Calu3 (cell line): ENCODE results near the gene PPP6R1. TPM values are rescaled to one million over a fixed set of nuclear protein-coding genes. Genes with fewer than 3 reads are reported as not detected.

ENCODE experiments used
- BruUV-seq: library from RNA; stranded (reverse); fragments of 400-500 nt; replicated peaks from 2 replicates; lab custom pipeline; 2021; lab: Mats Ljungman, UMichigan
- CTCF ChIA-PET: fragments of 300-600 bp; sonication (Branson Sonifier 250); formaldehyde crosslinking; loops from one replicate; lab custom pipeline; 2022; ENCODE audit warnings: antibody characterized with exemption; lab: Charles Lee
- DNase-seq: peaks from one replicate; pipeline ENCODE4 v3.0.0; 2022
- H3K27ac Mint-ChIP-seq: one replicate; pipeline ENCODE4 v1.8.0; 2022; ENCODE audit warnings: mixed read lengths; ENCODE audit not compliant: unreplicated experiment
- H3K27me3 Mint-ChIP-seq: one replicate; pipeline ENCODE4 v1.8.0; 2022; ENCODE audit warnings: mixed read lengths; ENCODE audit not compliant: unreplicated experiment
- H3K36me3 Mint-ChIP-seq: one replicate; pipeline ENCODE4 v1.8.0; 2022; ENCODE audit warnings: mild to moderate bottlenecking, moderate library complexity, mixed read lengths; ENCODE audit not compliant: insufficient read depth, unreplicated experiment
- H3K4me1 Mint-ChIP-seq: one replicate; pipeline ENCODE4 v1.8.0; 2022; ENCODE audit warnings: mild to moderate bottlenecking, low read depth, mixed read lengths; ENCODE audit not compliant: unreplicated experiment
- H3K4me3 Mint-ChIP-seq: one replicate; pipeline ENCODE4 v1.8.0; 2022; ENCODE audit warnings: mild to moderate bottlenecking, low read depth, moderate library complexity, mixed read lengths; ENCODE audit not compliant: unreplicated experiment
- H3K9me3 Mint-ChIP-seq: one replicate; pipeline ENCODE4 v1.8.0; 2022; ENCODE audit warnings: low read depth, mixed read lengths; ENCODE audit not compliant: unreplicated experiment
- intact Hi-C: fragments of 100-400 bp; cut with micrococcal nuclease; formaldehyde crosslinking; loops from one replicate; pipeline ENCODE4 v1.10.0; 2022; ENCODE audit not compliant: unreplicated experiment
- total RNA-seq: library from RNA; stranded (reverse); gene quantifications from 2 replicates; pipeline ENCODE4 v1.2.3, GENCODE V29; 2022
- TF ChIP-seq, protein P1 (sequence below): fragments of 200-600 bp; IDR thresholded peaks from one replicate; pipeline ENCODE4 v1.8.0; 2022; ENCODE audit warnings: antibody characterized with exemption; ENCODE audit not compliant: unreplicated experiment

PPP6R1 gene
- total RNA-seq, 1 experiment from 2014 or later = 126 TPM

DNA sequence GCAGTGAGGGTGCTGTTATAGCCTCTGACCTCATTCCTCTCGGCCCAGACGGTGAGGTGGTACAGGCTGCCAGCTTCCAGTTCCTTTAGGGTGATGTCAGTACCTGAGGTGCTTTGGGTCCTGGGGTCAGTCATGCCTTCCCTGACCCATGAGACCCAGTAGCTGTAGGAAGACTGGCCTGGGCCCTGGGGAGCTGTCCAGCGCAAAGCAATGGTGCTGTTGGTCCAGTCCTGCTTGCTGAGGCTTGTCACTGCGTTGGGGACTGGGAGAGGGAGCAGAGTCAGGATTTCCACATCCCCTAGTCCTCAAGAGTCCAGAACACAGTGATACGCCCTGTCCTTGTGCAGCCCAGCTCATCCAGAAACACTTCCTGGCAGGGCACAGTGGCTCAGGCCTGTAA lies 60.2 kb downstream of the PPP6R1 start:
- H3K9me3 Mint-ChIP-seq = no peaks in the 10 kb centered on the region
- H3K4me3 Mint-ChIP-seq = no peak overlapping the region
- H3K36me3 Mint-ChIP-seq = peaks cover 14% of the 10 kb centered on the region
- no peaks in the 10 kb centered on the region for H3K27me3 Mint-ChIP-seq
- intact Hi-C loops = no loop called here
- DNase-seq = no peak
- no peak overlapping the region for H3K27ac Mint-ChIP-seq
- BruUV-seq = no TSS peak
- CTCF ChIA-PET = no interaction called here
- TF ChIP-seq, protein P1, sequence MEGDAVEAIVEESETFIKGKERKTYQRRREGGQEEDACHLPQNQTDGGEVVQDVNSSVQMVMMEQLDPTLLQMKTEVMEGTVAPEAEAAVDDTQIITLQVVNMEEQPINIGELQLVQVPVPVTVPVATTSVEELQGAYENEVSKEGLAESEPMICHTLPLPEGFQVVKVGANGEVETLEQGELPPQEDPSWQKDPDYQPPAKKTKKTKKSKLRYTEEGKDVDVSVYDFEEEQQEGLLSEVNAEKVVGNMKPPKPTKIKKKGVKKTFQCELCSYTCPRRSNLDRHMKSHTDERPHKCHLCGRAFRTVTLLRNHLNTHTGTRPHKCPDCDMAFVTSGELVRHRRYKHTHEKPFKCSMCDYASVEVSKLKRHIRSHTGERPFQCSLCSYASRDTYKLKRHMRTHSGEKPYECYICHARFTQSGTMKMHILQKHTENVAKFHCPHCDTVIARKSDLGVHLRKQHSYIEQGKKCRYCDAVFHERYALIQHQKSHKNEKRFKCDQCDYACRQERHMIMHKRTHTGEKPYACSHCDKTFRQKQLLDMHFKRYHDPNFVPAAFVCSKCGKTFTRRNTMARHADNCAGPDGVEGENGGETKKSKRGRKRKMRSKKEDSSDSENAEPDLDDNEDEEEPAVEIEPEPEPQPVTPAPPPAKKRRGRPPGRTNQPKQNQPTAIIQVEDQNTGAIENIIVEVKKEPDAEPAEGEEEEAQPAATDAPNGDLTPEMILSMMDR = no peak
- no peaks in the 10 kb centered on the region for H3K4me1 Mint-ChIP-seq

DNA sequence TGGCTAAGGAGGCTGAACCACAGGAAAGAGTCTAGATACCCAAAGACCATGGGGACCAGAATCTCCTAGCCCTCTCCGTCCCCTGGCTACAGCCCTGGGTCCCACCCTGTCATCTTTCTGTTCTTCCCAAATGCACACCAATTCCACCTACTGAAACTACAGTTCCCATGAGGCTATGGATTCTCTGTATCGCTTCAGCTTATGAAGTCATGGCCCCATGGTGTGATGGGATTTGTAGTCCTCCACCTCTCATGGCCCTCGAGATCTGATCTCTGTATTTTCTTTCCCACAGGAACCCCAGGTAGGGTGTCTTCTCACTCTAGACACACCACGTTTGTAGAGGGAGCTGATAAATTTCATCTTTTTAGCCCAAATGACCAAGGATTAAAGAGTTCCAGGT lies 61.3 kb downstream of the PPP6R1 start:
- H3K27ac Mint-ChIP-seq = no peak overlapping the region

DNA sequence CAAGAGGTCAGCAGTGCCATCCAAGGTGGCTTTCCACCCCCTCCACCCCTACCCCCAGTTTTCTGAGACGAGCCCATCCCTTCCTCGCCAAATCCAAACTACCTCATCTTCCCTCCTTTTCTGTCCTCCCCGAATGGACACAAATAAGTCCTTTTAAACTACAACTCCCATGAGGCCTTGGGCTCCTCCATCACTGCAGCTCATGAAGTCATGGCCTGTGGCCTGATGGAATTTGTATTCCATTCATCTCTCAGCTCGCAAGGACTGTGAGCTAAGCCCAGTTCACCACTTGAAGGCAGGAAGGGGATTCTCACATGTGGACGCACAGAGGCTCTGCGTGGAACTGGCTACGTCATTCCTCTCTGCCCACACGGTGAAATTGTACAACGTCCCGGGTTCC lies 62.0 kb downstream of the PPP6R1 start:
- H3K4me3 Mint-ChIP-seq = no peak overlapping the region
- TF ChIP-seq, protein P1 = no peak
- no peak overlapping the region for H3K27ac Mint-ChIP-seq
- CTCF ChIA-PET = no interaction called here
- no TSS peak for BruUV-seq
- no peak for DNase-seq
- intact Hi-C loops = no loop called here
- H3K9me3 Mint-ChIP-seq = no peaks in the 10 kb centered on the region
- no peaks in the 10 kb centered on the region for H3K27me3 Mint-ChIP-seq
- peaks cover under 1% of the 10 kb centered on the region for H3K4me1 Mint-ChIP-seq
- peaks cover 14% of the 10 kb centered on the region for H3K36me3 Mint-ChIP-seq

More for the DNA sequence above, 61.3 kb downstream of the PPP6R1 start:
- Mint-ChIP-seq H3K4me3 (no peak overlapping the region), H3K27me3 (no peaks in the 10 kb centered on the region), H3K9me3 (no peaks in the 10 kb centered on the region), H3K36me3 (peaks cover 14% of the 10 kb centered on the region), H3K4me1 (no peaks in the 10 kb centered on the region)
- BruUV-seq = no TSS peak
- TF ChIP-seq, protein P1 = no peak
- intact Hi-C loops = no loop called here
- DNase-seq = no peak
- CTCF ChIA-PET = interaction anchor here (0.6 kb wide), 1 partner anchor 192 kb away, joined by 4 read pairs; no protein-coding TSS in a partner anchor

DNA sequence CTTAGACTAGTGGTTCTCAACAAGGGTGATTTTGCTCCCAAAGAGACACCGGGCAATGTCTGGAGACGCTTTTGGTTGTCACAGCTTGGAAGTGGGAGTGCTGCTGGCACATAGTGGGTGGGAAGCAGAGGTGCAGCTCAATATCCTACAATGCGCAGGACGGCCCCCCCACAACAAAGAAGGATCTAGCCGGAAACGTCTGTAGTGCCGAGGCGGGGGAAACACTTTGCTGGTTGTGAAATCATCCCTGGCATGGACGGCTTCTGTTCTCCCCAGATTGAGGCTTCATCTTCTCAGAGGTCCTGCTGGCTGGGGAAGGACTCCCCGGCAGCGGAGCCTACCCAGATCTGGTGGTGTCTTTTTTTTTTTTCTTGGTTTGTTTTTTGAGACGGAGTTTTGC lies 65.3 kb downstream of the PPP6R1 start:
- Mint-ChIP-seq H3K36me3 (peaks cover 20% of the 10 kb centered on the region), H3K4me1 (peaks cover 8% of the 10 kb centered on the region), H3K9me3 (no peaks in the 10 kb centered on the region), H3K4me3 (no peak overlapping the region), H3K27ac (no peak overlapping the region), H3K27me3 (no peaks in the 10 kb centered on the region)
- TF ChIP-seq, protein P1 = no peak
- DNase-seq = no peak
- CTCF ChIA-PET = no interaction called here
- intact Hi-C loops = no loop called here
- no TSS peak for BruUV-seq
